Karpas-422 (cell line): ENCODE measurements around the gene TK1. TPM values are rescaled to one million over a fixed set of nuclear protein-coding genes. Genes with fewer than 3 reads are reported as not detected.

Experiments
- DNase-seq: peaks from one replicate; pipeline ENCODE4 v3.0.0-alpha.2; 2015
- H2AFZ ChIP-seq: fragments of 200-600 bp; sonication (generic); 2 replicates; pipeline ENCODE4 v1.6.1; 2014; ENCODE audit warnings: antibody characterized with exemption, low read length, mixed read lengths
- H3K27ac ChIP-seq: fragments of 200-600 bp; sonication (generic); 2 replicates; pipeline ENCODE4 v1.5.1; 2014; ENCODE audit warnings: mild to moderate bottlenecking, low read length, moderate library complexity
- H3K27me3 ChIP-seq: fragments of 200-600 bp; sonication (generic); 2 replicates; pipeline ENCODE4 v1.6.1; 2014; ENCODE audit warnings: low read length, mixed read lengths
- H3K36me3 ChIP-seq: fragments of 200-600 bp; sonication (generic); 2 replicates; pipeline ENCODE4 v1.6.1; 2014; ENCODE audit warnings: low read length, mixed read lengths; ENCODE audit not compliant: insufficient read depth
- H3K4me1 ChIP-seq: fragments of 200-600 bp; sonication (generic); 2 replicates; pipeline ENCODE4 v1.6.1; 2014; ENCODE audit warnings: mild to moderate bottlenecking, low read length, mixed read lengths
- H3K4me2 ChIP-seq: fragments of 200-600 bp; sonication (generic); 2 replicates; pipeline ENCODE4 v1.6.1; 2014; ENCODE audit warnings: low read length, low read depth, mild to moderate bottlenecking; ENCODE audit not compliant: poor library complexity, severe bottlenecking
- H3K4me3 ChIP-seq: fragments of 200-600 bp; sonication (generic); 2 replicates; pipeline ENCODE4 v1.5.1; 2014; ENCODE audit warnings: mild to moderate bottlenecking, antibody characterized with exemption, low read length, mixed read lengths
- H3K79me2 ChIP-seq: fragments of 200-600 bp; sonication (generic); 2 replicates; pipeline ENCODE4 v1.6.1; 2014; ENCODE audit warnings: mild to moderate bottlenecking, low read length, mixed read lengths
- H3K9ac ChIP-seq: fragments of 200-600 bp; sonication (generic); 2 replicates; pipeline ENCODE4 v1.6.0; 2014; ENCODE audit warnings: low read length
- H3K9me2 ChIP-seq: fragments of 200-600 bp; sonication (generic), shearing (Covaris generic); replicated peaks from 2 replicates; pipeline ENCODE4 v1.6.0; 2014; ENCODE audit warnings: mild to moderate bottlenecking, low read length, moderate library complexity; ENCODE audit not compliant: insufficient read depth
- H3K9me3 ChIP-seq: fragments of 300-700, 200-600 bp; sonication (generic); 2 replicates; pipeline ENCODE4 v1.6.1; 2014; ENCODE audit warnings: low read length, mixed read lengths
- H4K20me1 ChIP-seq: fragments of 200-600 bp; sonication (generic); 2 replicates; pipeline ENCODE4 v1.6.1; 2014; ENCODE audit warnings: mild to moderate bottlenecking, antibody characterized with exemption, low read length, low read depth; ENCODE audit not compliant: insufficient read depth
- total RNA-seq: library from RNA; depleted of rRNA; stranded (reverse); fragments of >200 nt; shearing (Covaris generic); gene quantifications from 2 replicates; pipeline ENCODE4 v1.2.3, GENCODE V29; 2014; ENCODE audit warnings: low replicate concordance

The TK1 gene
- total RNA-seq, 1 experiment from 2014 or later, result 22.7 TPM

DNA sequence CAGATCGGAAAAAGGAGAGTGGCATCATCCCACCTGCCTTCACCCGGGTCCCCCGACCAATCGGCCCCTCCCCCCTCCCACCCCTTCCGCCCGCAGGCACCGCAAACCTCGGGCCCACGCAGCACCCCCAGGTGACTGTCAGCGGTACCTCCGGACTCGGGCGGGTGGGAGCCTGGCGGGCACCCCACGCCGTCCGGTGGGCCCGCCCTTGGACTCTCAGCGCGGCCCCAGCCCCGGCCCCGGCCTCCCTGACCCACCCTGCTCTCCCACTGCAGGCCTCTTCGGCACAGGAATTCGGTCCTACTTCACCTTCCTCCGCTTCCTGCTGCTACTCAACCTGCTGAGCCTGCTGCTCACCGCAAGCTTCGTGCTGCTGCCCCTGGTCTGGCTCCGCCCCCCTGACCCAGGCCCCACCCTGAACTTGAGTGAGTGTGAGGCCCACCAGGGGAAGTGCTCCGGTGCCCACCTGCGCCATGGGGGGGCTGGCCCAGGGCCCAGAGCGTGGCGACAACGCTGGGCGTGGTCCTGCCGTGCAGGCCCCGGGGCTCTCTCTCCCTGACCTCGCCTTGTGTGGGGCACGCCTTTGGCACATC lies 54.7 kb downstream of the TK1 start:
- DNase-seq, result peak; percentile 93
- peaks cover 22% of the 10 kb centered on the region for H3K36me3 ChIP-seq
- peaks cover 69% of the 10 kb centered on the region for H3K4me1 ChIP-seq
- peak overlapping the region; percentile 98 for H3K4me2 ChIP-seq
- peak overlapping the region; percentile 95 for H3K9ac ChIP-seq
- H3K27me3 ChIP-seq, result no peaks in the 10 kb centered on the region
- no peaks in the 10 kb centered on the region for H4K20me1 ChIP-seq
- H3K4me3 ChIP-seq, result peak overlapping the region; percentile 88
- H3K79me2 ChIP-seq, result peaks cover 26% of the 10 kb centered on the region
- no peaks in the 10 kb centered on the region for H3K9me2 ChIP-seq
- H3K27ac ChIP-seq, result peak overlapping the region; percentile 94
- no peak overlapping the region for H2AFZ ChIP-seq
- H3K9me3 ChIP-seq, result no peaks in the 10 kb centered on the region

GRCh38 chr17:78131172-78132083 lies 55.4 kb downstream of the TK1 start:
- Histone ChIP-seq H4K20me1 (no peaks in the 10 kb centered on the region), H2AFZ (no peak overlapping the region), H3K4me3 (peak overlapping the region; percentile 88), H3K27ac (peak overlapping the region; percentile 94), H3K36me3 (peaks cover 22% of the 10 kb centered on the region), H3K4me1 (peaks cover 69% of the 10 kb centered on the region), H3K9ac (peak overlapping the region; percentile 95), H3K27me3 (no peaks in the 10 kb centered on the region), H3K9me3 (no peaks in the 10 kb centered on the region), H3K9me2 (no peaks in the 10 kb centered on the region), H3K4me2 (peak overlapping the region; percentile 98), H3K79me2 (peaks cover 34% of the 10 kb centered on the region)
- DNase-seq, result peak; percentile 86

- Histone ChIP-seq H3K79me2 (peaks cover 42% of the 10 kb centered on the region), H3K9me3 (no peaks in the 10 kb centered on the region), H4K20me1 (no peaks in the 10 kb centered on the region), H3K27me3 (no peaks in the 10 kb centered on the region), H3K36me3 (peaks cover 18% of the 10 kb centered on the region), H2AFZ (no peak within 1 kb of the TSS), H3K9me2 (no peaks in the 10 kb centered on the region), H3K4me1 (peaks cover 70% of the 10 kb centered on the region), H3K27ac (peak within 1 kb of the TSS; percentile 94), H3K4me2 (peak within 1 kb of the TSS; percentile 98), H3K9ac (peak within 1 kb of the TSS; percentile 95), H3K4me3 (peak within 1 kb of the TSS; percentile 88)
- DNase-seq, result peak; percentile 95
Observed at GRCh38 chr17:78130437-78131101, 56.3 kb downstream of the TK1 start, which contains the start of gene TMC8. Gene TMC8 (plus strand): TSS chr17:78130771. CDS start chr17:78131589, 818 bp downstream.

GRCh38 chr17:78130090-78130436 lies 56.8 kb downstream of the TK1 start:
- peak overlapping the region; percentile 95 for H3K9ac ChIP-seq
- H3K4me2 ChIP-seq, result peak overlapping the region; percentile 98
- peaks cover 45% of the 10 kb centered on the region for H3K79me2 ChIP-seq
- H2AFZ ChIP-seq, result no peak overlapping the region
- H3K27ac ChIP-seq, result peak overlapping the region; percentile 94
- peak overlapping the region; percentile 88 for H3K4me3 ChIP-seq
- H3K4me1 ChIP-seq, result peaks cover 75% of the 10 kb centered on the region
- no peaks in the 10 kb centered on the region for H3K9me2 ChIP-seq
- no peaks in the 10 kb centered on the region for H3K9me3 ChIP-seq
- H4K20me1 ChIP-seq, result no peaks in the 10 kb centered on the region
- H3K27me3 ChIP-seq, result no peaks in the 10 kb centered on the region
- peak; percentile 70 for DNase-seq
- peaks cover 13% of the 10 kb centered on the region for H3K36me3 ChIP-seq

GRCh38 chr17:78129351-78130089 lies 57.3 kb downstream of the TK1 start:
- Histone ChIP-seq H3K4me3 (peak overlapping the region; percentile 88), H3K79me2 (peaks cover 45% of the 10 kb centered on the region), H3K9me3 (no peaks in the 10 kb centered on the region), H3K27me3 (no peaks in the 10 kb centered on the region), H3K36me3 (peaks cover 8% of the 10 kb centered on the region), H4K20me1 (no peaks in the 10 kb centered on the region), H3K9me2 (no peaks in the 10 kb centered on the region), H3K9ac (peak overlapping the region; percentile 95), H2AFZ (no peak overlapping the region), H3K4me2 (peak overlapping the region; percentile 98), H3K4me1 (peaks cover 81% of the 10 kb centered on the region), H3K27ac (peak overlapping the region; percentile 94)
- DNase-seq, result peak; percentile 79

DNA sequence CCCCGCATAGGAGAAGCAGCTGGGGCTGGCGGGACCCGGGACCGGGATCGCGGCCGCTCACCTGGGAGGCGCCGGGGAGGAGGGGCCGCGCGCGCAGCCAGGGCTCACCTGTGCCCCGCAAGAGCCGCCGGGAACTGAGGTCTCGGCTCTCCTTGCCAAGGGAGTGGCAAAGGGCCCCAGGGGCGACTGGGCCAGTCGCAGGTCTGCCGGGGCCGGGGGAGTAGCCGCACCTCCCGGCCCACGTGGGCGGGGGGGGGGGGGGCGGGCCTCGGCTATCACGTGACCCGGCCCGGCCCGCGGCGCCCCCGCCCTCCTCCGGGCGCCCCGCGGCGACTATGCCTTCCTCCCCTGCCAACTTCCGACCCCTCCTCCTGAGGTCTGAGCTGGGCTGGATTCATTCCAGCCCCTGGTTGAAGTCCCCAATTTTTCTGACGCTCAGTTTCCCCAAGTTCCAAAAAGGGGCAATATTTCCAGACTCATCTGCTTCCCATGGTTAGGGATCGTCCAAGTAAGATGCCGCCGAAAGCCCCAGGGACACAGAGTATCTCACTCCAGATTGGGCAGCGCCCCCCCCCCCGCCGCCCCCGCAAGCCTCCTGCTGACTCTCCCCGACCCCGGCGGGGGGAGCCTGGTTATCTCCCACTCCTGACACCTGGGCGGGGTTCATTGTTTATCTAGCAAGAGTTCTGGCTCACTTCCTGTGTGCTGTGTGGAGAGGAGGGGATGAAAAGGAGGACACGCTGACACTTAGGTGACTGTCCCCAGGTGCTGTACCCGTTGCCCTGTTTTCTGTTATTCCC lies 58.1 kb downstream of the TK1 start, which contains the start of gene TMC6:
Gene TMC6, minus strand, starts transcription at position 205 of the 800 bp plus-strand sequence. CDS start 1,923 bp downstream, outside the sequence.
- H3K79me2 ChIP-seq, result peaks cover 49% of the 10 kb centered on the region
- peak; percentile 94 for DNase-seq
- peak within 1 kb of the TSS; percentile 94 for H3K27ac ChIP-seq
- H3K4me3 ChIP-seq, result peak within 1 kb of the TSS; percentile 88
- peak within 1 kb of the TSS; percentile 98 for H3K4me2 ChIP-seq
- H2AFZ ChIP-seq, result no peak within 1 kb of the TSS
- no peaks in the 10 kb centered on the region for H4K20me1 ChIP-seq
- H3K9ac ChIP-seq, result peak within 1 kb of the TSS; percentile 96
- H3K36me3 ChIP-seq, result peaks cover 7% of the 10 kb centered on the region
- H3K27me3 ChIP-seq, result no peaks in the 10 kb centered on the region
- H3K4me1 ChIP-seq, result peaks cover 83% of the 10 kb centered on the region
- H3K9me3 ChIP-seq, result no peaks in the 10 kb centered on the region
- H3K9me2 ChIP-seq, result no peaks in the 10 kb centered on the region

- Histone ChIP-seq H3K36me3 (peaks cover 10% of the 10 kb centered on the region), H3K4me2 (peak overlapping the region; percentile 98), H4K20me1 (peaks cover 3% of the 10 kb centered on the region; the same call in 1 of the 2 replicates), H3K9ac (peak overlapping the region; percentile 96), H3K79me2 (peaks cover 52% of the 10 kb centered on the region), H3K27ac (peak overlapping the region; percentile 92), H3K9me2 (no peaks in the 10 kb centered on the region), H3K4me1 (peaks cover 80% of the 10 kb centered on the region), H2AFZ (no peak overlapping the region), H3K9me3 (no peaks in the 10 kb centered on the region), H3K27me3 (no peaks in the 10 kb centered on the region), H3K4me3 (peak overlapping the region; percentile 88)
- peak; percentile 78 for DNase-seq
Observed at GRCh38 chr17:78127888-78128550, 58.8 kb downstream of the TK1 start.
